Measurements from ENCODE around the gene KIF26B. TPM values are rescaled to one million over a fixed set of nuclear protein-coding genes. Genes with fewer than 3 reads are reported as not detected.

Gene KIF26B
- total RNA-seq, 2 donors from 2014 or later: 0.30 to 0.35 TPM

DNA sequence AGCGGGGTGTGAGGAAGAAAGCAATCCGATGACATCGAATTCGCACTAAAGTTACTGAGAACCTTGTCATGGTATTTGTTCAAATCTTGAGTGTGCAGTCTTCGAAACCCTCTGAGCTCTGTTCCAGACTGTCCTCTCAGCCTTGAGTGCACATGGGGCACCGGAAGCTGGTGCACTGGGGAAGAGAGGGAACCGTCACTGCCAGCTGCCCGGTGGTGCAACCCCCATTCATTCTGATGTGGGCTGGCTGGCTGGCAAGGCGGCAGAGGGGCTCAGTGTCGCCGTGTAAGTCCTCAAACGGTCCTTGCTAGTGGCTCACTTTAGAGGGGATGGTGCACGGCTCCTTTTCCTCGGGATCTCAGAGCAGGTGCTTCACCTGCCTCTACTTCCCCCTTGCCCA, 137.4 kb downstream of the KIF26B start:
- no peaks in the 10 kb centered on the region for H3K9me3 ChIP-seq
- no peak overlapping the region for H3K9ac ChIP-seq (ENCODE audit: low read depth in 2 of 2, low read length in 2 of 2)
- no peak overlapping the region for H3K27ac ChIP-seq
- TF ChIP-seq, protein P1, sequence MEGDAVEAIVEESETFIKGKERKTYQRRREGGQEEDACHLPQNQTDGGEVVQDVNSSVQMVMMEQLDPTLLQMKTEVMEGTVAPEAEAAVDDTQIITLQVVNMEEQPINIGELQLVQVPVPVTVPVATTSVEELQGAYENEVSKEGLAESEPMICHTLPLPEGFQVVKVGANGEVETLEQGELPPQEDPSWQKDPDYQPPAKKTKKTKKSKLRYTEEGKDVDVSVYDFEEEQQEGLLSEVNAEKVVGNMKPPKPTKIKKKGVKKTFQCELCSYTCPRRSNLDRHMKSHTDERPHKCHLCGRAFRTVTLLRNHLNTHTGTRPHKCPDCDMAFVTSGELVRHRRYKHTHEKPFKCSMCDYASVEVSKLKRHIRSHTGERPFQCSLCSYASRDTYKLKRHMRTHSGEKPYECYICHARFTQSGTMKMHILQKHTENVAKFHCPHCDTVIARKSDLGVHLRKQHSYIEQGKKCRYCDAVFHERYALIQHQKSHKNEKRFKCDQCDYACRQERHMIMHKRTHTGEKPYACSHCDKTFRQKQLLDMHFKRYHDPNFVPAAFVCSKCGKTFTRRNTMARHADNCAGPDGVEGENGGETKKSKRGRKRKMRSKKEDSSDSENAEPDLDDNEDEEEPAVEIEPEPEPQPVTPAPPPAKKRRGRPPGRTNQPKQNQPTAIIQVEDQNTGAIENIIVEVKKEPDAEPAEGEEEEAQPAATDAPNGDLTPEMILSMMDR (IDR thresholded peaks at IDR 0.05): no peak
- no peak for DNase-seq
- no peaks in the 10 kb centered on the region for H3K36me3 ChIP-seq
- intact Hi-C loops (cut with DNase I): no loop called here
- H3K27me3 ChIP-seq: no peaks in the 10 kb centered on the region
- H3K4me3 ChIP-seq: no peak overlapping the region
- no peaks in the 10 kb centered on the region for H3K4me1 ChIP-seq

DNA sequence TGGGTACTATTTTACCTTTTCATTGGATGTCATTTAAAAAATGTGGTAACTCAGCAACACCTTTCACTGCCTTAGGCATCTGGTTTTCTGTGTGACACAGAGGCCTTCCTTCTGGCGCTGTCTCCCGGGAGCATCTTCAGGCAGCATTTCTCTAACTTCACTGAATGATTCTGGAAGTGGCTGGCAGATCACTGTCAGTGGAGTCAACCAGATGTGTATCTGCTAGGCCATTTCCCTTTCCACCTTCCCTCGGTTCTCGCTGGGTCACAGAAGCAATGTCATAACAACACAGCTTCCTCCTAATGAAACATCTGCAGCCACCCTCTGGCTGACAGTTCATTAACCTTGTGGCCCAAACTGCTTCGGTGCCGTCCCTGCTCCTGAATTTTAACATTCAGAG, 137.8 kb downstream of the KIF26B start:
- Histone ChIP-seq H3K27me3 (no peaks in the 10 kb centered on the region), H3K27ac (no peak overlapping the region), H3K36me3 (no peaks in the 10 kb centered on the region), H3K9ac (ENCODE audit: low read depth in 2 of 2, low read length in 2 of 2) (no peak overlapping the region), H3K9me3 (no peaks in the 10 kb centered on the region), H3K4me1 (no peaks in the 10 kb centered on the region), H3K4me3 (no peak overlapping the region)
- intact Hi-C loops (cut with DNase I): no loop called here
- no peak for DNase-seq
- TF ChIP-seq, protein P1 (IDR thresholded peaks at IDR 0.05): no peak

DNA sequence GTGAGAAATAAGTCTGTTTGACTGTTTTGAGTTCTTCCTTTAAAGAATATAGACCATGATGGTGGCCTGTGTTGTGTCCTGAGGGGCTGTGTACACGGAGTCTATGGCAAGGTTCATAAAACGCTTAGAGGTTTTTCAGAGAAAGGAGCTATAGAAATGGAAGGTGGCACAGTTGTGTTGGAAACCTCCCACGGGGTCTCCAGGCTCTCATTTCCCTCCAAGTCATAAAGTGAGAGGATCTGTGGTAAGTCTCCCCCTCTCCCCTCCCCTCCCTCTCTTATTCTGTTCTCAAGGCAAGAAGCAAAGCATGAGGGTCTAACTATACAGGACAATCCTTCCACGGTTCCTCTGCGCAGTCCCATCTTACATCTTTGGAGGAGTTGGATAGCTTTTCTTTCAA, 139.2 kb downstream of the KIF26B start:
- intact Hi-C loops (cut with DNase I): no loop called here
- Histone ChIP-seq H3K4me1 (no peaks in the 10 kb centered on the region), H3K4me3 (no peak overlapping the region), H3K36me3 (no peaks in the 10 kb centered on the region), H3K9ac (ENCODE audit: low read depth in 2 of 2, low read length in 2 of 2) (no peak overlapping the region), H3K27ac (no peak overlapping the region), H3K27me3 (no peaks in the 10 kb centered on the region), H3K9me3 (no peaks in the 10 kb centered on the region)
- no peak for DNase-seq
- TF ChIP-seq, protein P1 (IDR thresholded peaks at IDR 0.05): no peak

DNA sequence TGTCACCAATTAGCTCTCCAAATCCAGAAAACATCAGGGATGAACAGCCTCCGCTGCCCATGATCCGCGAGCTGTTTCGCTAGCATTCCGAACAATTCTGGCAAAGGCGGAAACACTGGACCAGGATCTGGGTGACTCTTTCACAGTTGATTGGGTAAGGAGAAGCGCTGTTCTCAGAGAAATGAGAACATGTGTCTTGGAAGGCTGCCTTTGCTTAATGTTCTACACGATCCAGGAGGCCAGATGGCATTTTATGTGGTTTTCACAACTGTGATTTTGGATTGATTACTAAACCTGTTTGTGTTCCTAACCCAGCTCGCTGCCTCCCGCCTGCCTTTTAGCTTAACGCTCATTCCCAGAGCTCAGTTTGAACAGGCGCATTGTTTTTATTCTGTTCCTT, 144.0 kb downstream of the KIF26B start:
- Histone ChIP-seq H3K4me1 (no peaks in the 10 kb centered on the region), H3K36me3 (no peaks in the 10 kb centered on the region), H3K9ac (ENCODE audit: low read depth in 2 of 2, low read length in 2 of 2) (no peak overlapping the region), H3K27me3 (no peaks in the 10 kb centered on the region), H3K4me3 (no peak overlapping the region), H3K9me3 (no peaks in the 10 kb centered on the region), H3K27ac (no peak overlapping the region)
- intact Hi-C loops (cut with DNase I): no loop called here
- DNase-seq: no peak
- TF ChIP-seq, protein P1 (IDR thresholded peaks at IDR 0.05): no peak

DNA sequence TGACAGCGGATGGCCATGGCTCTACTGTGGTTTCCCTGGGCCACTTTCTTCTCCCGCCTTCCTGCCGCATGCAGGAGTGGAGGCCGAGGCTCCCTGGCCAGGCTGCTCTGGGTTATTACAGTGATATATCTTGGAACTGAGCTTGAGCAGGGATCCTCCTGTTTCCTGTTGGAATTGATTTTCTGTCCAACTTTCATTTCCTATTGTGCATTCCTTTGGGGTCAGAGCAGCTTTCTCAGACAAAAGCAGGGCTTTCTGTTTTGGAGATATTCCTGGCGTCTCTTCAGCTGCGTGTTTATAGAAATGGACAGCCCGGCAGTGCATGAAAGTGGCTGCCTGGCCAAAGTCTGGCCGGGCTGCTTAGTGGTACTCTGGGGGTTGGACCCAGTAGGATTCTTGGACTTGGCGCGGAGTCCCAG, 146.4 kb downstream of the KIF26B start:
- Histone ChIP-seq H3K9me3 (no peaks in the 10 kb centered on the region), H3K9ac (ENCODE audit: low read depth in 2 of 2, low read length in 2 of 2) (no peak overlapping the region), H3K36me3 (no peaks in the 10 kb centered on the region), H3K4me3 (no peak overlapping the region), H3K27ac (no peak overlapping the region), H3K4me1 (no peaks in the 10 kb centered on the region), H3K27me3 (no peaks in the 10 kb centered on the region)
- TF ChIP-seq, protein P1 (IDR thresholded peaks at IDR 0.05): no peak
- DNase-seq: no peak
- intact Hi-C loops (cut with DNase I): no loop called here

DNA sequence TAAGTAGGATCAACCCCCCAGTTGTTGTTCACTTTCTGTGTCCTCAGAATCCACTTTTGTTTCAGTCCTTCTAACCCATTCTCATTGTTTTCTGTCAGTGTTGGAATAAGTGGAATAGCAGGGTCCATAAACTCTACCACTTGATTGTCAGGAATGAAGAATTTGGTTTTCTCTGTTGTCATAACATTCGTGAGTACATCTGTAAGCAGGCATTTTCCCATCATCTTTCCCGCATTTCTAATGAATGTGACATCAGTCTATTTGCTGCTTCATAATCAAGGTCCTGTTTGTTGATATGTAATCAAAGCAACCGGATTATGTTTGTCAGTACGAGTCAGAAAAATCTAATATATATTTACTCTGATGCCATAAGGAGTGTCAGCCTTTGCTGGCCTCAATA, 147.1 kb downstream of the KIF26B start:
- no peak for DNase-seq
- H3K27ac ChIP-seq: no peak overlapping the region
- TF ChIP-seq, protein P1 (IDR thresholded peaks at IDR 0.05): no peak

More for the DNA sequence above, 147.1 kb downstream of the KIF26B start:
- Histone ChIP-seq H3K27me3 (no peaks in the 10 kb centered on the region), H3K9ac (ENCODE audit: low read depth in 2 of 2, low read length in 2 of 2) (no peak overlapping the region), H3K4me3 (no peak overlapping the region), H3K4me1 (no peaks in the 10 kb centered on the region), H3K9me3 (no peaks in the 10 kb centered on the region), H3K36me3 (no peaks in the 10 kb centered on the region)
- intact Hi-C loops (cut with DNase I): no loop called here
